Stimulated activated CD8-positive, alpha-beta memory T cell treated with anti-CD3 and anti-CD28 coated beads, Interleukin-2, amount 100 ng/mL, for 1 hour (primary cell): ENCODE results near the gene NR1I3.
"Not testable (repeated sequence)": the region's sequence is repeated elsewhere in the genome, so short reads cannot be mapped to it uniquely, and the experiment has no call there.

Experiments used
- DNase-seq, 2 donors: peaks; one replicate each; pipeline ENCODE4 v3.0.0-alpha.2; 2020; ENCODE audit warnings: low read depth in 2 of 2

Gene NR1I3

GRCh38 chr1:161250829-161251228 is 12.8 kb upstream of the NR1I3 start:
- no peak for DNase-seq

GRCh38 chr1:161250100-161250499 is 12.1 kb upstream of the NR1I3 start:
- DNase-seq: not testable (repeated sequence)

GRCh38 chr1:161244888-161245287 is 6.9 kb upstream of the NR1I3 start:
- no peak for DNase-seq

- DNase-seq: no peak
Observed at GRCh38 chr1:161242313-161242712, 4.3 kb upstream of the NR1I3 start.

GRCh38 chr1:161241682-161242081 is 3.7 kb upstream of the NR1I3 start:
- no peak for DNase-seq

GRCh38 chr1:161235957-161236775 is 1.8 kb downstream of the NR1I3 start:
- DNase-seq: no peak

- no peak for DNase-seq
Observed at GRCh38 chr1:161233102-161233501, 4.9 kb downstream of the NR1I3 start.

- DNase-seq: no peak
Observed at GRCh38 chr1:161230762-161231161, 7.2 kb downstream of the NR1I3 start.

GRCh38 chr1:161229896-161230295 is 8.1 kb downstream of the NR1I3 start:
- no peak for DNase-seq

- DNase-seq: no peak
Observed at GRCh38 chr1:161228032-161228431, 10.0 kb downstream of the NR1I3 start.

GRCh38 chr1:161227196-161227871 is 10.7 kb downstream of the NR1I3 start:
- peak; percentile 73 to 83 for DNase-seq

GRCh38 chr1:161226759-161227158 is 11.2 kb downstream of the NR1I3 start:
- DNase-seq: no peak

GRCh38 chr1:161226320-161226711 is 11.7 kb downstream of the NR1I3 start:
- no peak for DNase-seq

GRCh38 chr1:161225534-161226319 is 12.3 kb downstream of the NR1I3 start, which contains the start of gene TOMM40L:
Gene TOMM40L (plus strand): TSS chr1:161226060. CDS start chr1:161226490, 430 bp downstream.
- DNase-seq: peak; percentile 64 to 76

GRCh38 chr1:161225178-161225533 is 12.8 kb downstream of the NR1I3 start:
- no peak for DNase-seq

GRCh38 chr1:161224695-161225087 is 13.3 kb downstream of the NR1I3 start:
- DNase-seq: not testable (repeated sequence)

GRCh38 chr1:161223805-161224694 is 14.0 kb downstream of the NR1I3 start:
- no peak for DNase-seq

GRCh38 chr1:161222175-161223019 is 15.6 kb downstream of the NR1I3 start:
- DNase-seq: no peak

- DNase-seq: no peak
Observed at GRCh38 chr1:161220002-161220401, 18.0 kb downstream of the NR1I3 start.
